KBM-7 (cell line): ENCODE data around the gene PHGDH.
"Not testable (repeated sequence)": the region's sequence is repeated elsewhere in the genome, so short reads cannot be mapped to it uniquely, and the experiment has no call there.

ENCODE experiments used
- DNase-seq: peaks from one replicate; pipeline ENCODE4 v3.0.0-alpha.2; 2015
- in situ Hi-C: fragments of 300-500 bp; cut with MboI; formaldehyde crosslinking; loops from 2 replicates; pipeline ENCODE4 v1.14.3; 2020; ENCODE audit warnings: low sequenced_read_pairs, low pct_unique_long_range_greater_than_20kb, mixed read lengths

The PHGDH gene

DNA sequence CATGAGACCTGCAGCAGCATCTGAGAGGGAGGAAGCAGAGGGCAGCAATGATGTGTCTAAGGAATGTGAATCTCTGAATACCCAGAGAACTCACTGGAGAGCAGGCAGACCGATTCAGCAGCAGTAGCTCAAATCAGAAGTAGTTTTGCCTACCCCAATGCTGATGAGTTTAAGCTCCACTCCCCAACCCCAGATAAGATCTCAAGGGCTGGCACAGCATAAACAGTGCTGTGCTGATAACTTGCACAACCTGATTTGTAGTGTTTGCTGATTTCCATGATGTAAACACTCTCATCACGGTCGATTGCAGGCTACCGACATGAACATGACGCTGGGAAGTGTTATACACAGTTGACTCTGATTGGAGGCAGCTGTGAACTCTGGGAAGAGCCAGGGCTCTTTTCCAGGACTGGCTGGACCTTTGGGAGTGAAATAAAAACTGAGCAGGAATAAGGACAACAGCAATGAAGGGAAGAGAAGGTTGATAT lies 68.2 kb downstream of the PHGDH start:
- in situ Hi-C loops, result no loop called here
- no peak for DNase-seq

GRCh38 chr1:119781434-119782210 lies 69.9 kb downstream of the PHGDH start:
- DNase-seq, result no peak
- in situ Hi-C loops, result no loop called here

DNA sequence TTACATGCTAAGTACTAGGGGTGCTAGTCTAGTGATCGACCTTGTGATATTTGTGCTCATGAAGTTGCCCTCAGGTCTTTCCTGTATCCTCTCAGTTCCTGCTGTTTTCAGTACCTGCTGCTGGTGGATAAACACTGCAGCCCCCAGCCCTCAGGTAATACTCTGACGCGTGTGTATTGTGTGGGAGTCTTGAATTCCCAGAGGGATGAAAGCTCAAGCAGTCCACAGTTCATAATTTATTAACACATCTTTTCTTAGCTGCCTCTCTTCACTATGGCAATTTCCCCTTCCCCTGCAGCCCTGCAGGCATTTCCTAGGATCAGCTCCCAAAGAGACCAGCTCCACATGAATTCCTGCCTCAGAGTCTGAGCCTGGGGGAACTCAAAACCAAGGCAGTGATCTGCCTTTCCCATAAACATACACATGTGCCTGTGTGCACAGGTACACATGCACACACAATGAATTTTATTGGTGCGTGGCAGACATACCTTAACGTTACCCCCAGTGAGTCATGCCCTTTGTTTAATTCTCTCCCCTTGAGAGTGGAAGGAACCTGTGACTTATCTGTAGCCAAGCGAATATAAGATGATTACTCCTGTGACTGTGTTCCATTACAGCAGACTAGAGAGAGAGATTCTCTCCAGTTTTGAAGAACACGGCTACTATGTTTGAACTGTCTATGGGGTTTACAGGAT lies 71.0 kb downstream of the PHGDH start:
- DNase-seq, result no peak
- in situ Hi-C loops, result no loop called here

GRCh38 chr1:119783354-119784185 lies 71.8 kb downstream of the PHGDH start:
- in situ Hi-C loops, result no loop called here
- DNase-seq, result no peak

- no peak for DNase-seq
- in situ Hi-C loops, result no loop called here
Observed at GRCh38 chr1:119784191-119784781, 72.6 kb downstream of the PHGDH start.

DNA sequence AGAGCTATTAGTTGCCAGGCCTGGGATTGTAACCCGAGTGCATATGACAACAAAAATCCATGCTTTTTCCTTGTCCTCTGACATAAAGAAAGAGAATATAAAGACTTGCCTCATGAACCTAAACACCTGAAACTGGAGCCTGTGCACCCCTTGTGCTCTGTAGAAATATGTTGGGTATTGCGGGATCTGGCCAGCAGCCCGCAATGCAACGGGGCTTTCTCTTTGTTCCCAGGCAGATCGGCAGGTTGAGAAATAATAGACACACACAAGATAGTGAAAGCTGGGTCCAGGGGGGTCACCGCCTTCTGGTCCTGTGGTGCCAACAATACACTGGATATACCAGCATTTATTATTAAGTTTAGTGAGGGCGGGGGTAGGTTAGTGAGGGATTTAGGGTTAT lies 74.3 kb downstream of the PHGDH start:
- DNase-seq, in situ Hi-C loops: not testable (repeated sequence)

GRCh38 chr1:119786473-119787050 lies 74.8 kb downstream of the PHGDH start:
- in situ Hi-C loops, result not testable (repeated sequence)

DNA sequence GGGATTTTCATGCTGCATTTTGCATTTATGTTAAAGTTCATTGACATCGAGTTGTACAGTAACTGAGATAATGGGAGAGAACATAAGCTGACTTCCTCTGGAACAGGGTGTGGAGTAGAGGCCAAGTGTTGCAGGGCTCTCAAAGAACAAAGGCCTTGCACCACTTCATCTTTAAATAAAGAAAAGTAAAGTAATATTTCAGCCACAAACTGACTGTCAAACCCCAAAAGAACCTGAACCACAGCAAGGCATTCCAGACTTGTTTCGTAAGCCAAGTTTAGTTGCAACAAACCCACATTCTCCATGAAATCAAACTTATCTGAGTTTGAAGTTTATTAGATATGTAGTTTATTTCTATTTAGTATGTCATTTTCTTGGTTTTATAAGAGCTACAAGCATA lies 76.0 kb downstream of the PHGDH start:
- no peak for DNase-seq
- in situ Hi-C loops, result no loop called here

More at GRCh38 chr1:119786473-119787050, 74.8 kb downstream of the PHGDH start:
- DNase-seq, result not testable (repeated sequence)

GRCh38 chr1:119790451-119791198 lies 78.9 kb downstream of the PHGDH start:
- in situ Hi-C loops, result no loop called here
- DNase-seq, result no peak

DNA sequence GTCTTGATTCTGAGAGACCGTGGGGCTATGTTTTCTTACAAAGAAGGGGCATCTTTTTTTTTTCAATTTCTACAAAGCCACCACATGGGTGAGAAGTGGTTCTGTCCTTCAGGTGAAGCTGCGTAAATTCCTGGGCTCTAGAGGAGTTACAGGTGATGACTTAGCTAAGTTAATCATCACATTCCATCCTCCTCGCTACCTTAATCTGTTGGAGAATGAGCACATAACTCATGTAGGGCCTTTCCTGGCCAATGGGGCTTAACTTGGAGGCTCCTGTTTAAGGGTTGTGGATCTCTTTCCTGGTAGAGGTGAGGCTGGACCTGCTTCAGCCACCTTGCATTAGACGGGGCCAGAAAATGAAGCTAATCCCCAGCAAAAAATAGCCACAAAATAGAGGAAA lies 79.6 kb downstream of the PHGDH start:
- no peak for DNase-seq
- in situ Hi-C loops, result no loop called here
